Mesothelial cell of epicardium (in vitro differentiated cells): ENCODE results near the gene SLC12A3. TPM values are rescaled to one million over a fixed set of nuclear protein-coding genes. Genes with fewer than 3 reads are reported as not detected.

ENCODE experiments used
- DNase-seq, 2 experiments: peaks; one replicate each; pipeline ENCODE4 v3.0.0; 2021; ENCODE audit warnings: low spot score in 2 of 2; ENCODE audit not compliant: unreplicated experiment in 2 of 2
- H3K27ac Mint-ChIP-seq: 2 replicates; pipeline ENCODE4 v1.8.0; 2021; ENCODE audit warnings: mixed read lengths
- H3K27me3 Mint-ChIP-seq: 2 replicates; pipeline ENCODE4 v1.8.0; 2021; ENCODE audit warnings: low read depth, mixed read lengths
- H3K36me3 Mint-ChIP-seq: 2 replicates; pipeline ENCODE4 v1.8.0; 2021; ENCODE audit warnings: mixed read lengths
- H3K4me1 Mint-ChIP-seq: 2 replicates; pipeline ENCODE4 v1.8.0; 2021; ENCODE audit warnings: mixed read lengths
- H3K4me3 Mint-ChIP-seq: 2 replicates; pipeline ENCODE4 v1.8.0; 2021; ENCODE audit warnings: mild to moderate bottlenecking, moderate library complexity, mixed read lengths
- H3K9me3 Mint-ChIP-seq: 2 replicates; pipeline ENCODE4 v1.8.0; 2021; ENCODE audit warnings: mixed read lengths
- CTCF ChIP-seq: fragments of 200-600 bp; sonication (generic); IDR thresholded peaks from one replicate; pipeline ENCODE4 v1.5.0; 2021; ENCODE audit warnings: antibody characterized with exemption; ENCODE audit not compliant: unreplicated experiment
- total RNA-seq: library from RNA; stranded (reverse); gene quantifications from 3 replicates; pipeline ENCODE4 v1.2.1, GENCODE V29; 2021

The SLC12A3 gene
- total RNA-seq, 1 donor from 2014 or later: not detected

- no peak overlapping the region for H3K27ac Mint-ChIP-seq
- no peaks in the 10 kb centered on the region for H3K36me3 Mint-ChIP-seq
- H3K4me1 Mint-ChIP-seq: peaks cover 4% of the 10 kb centered on the region
- no peak overlapping the region for H3K4me3 Mint-ChIP-seq
- H3K27me3 Mint-ChIP-seq: no peaks in the 10 kb centered on the region
- DNase-seq: no peak
- no peak for TF ChIP-seq CTCF
- peaks cover 3% of the 10 kb centered on the region for H3K9me3 Mint-ChIP-seq
These were observed 86.1 kb downstream of the SLC12A3 start for GRCh38 chr16:56950881-56951771.

- no peak for TF ChIP-seq CTCF
- Mint-ChIP-seq H3K4me3 (no peak overlapping the region), H3K27ac (no peak overlapping the region), H3K9me3 (peaks cover 5% of the 10 kb centered on the region), H3K27me3 (no peaks in the 10 kb centered on the region), H3K4me1 (no peaks in the 10 kb centered on the region), H3K36me3 (no peaks in the 10 kb centered on the region)
- no peak for DNase-seq
These were observed 88.0 kb downstream of the SLC12A3 start for GRCh38 chr16:56953006-56953405.

DNA sequence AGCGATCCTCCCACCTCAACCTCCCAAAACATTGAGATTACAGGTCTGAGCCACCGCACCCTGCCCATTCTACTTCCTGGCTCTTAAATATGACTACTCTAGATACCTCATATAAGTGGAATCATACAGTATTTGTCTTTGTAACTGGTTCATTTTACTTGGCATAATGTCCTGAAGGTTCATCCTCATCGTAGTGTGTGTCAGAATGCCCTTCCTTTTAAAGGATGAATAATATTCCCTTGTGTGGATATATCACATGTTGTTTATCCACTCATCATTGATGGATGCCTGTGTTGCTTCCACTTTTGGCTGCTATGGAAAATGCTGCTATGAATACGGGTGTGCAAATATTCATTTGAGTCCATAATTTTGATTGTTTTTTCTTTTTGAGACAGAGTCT lies 91.1 kb downstream of the SLC12A3 start:
- no peak for DNase-seq
- Mint-ChIP-seq H3K36me3 (no peaks in the 10 kb centered on the region), H3K4me1 (peaks cover 2% of the 10 kb centered on the region), H3K27ac (no peak overlapping the region), H3K4me3 (no peak overlapping the region), H3K9me3 (peaks cover 5% of the 10 kb centered on the region), H3K27me3 (no peaks in the 10 kb centered on the region)
- TF ChIP-seq CTCF: no peak

GRCh38 chr16:56956756-56957155 lies 91.7 kb downstream of the SLC12A3 start:
- Mint-ChIP-seq H3K36me3 (no peaks in the 10 kb centered on the region), H3K4me1 (peaks cover 5% of the 10 kb centered on the region), H3K27ac (no peak overlapping the region), H3K9me3 (peaks cover 5% of the 10 kb centered on the region), H3K27me3 (no peaks in the 10 kb centered on the region), H3K4me3 (no peak overlapping the region)
- TF ChIP-seq CTCF: no peak
- DNase-seq: no peak

DNA sequence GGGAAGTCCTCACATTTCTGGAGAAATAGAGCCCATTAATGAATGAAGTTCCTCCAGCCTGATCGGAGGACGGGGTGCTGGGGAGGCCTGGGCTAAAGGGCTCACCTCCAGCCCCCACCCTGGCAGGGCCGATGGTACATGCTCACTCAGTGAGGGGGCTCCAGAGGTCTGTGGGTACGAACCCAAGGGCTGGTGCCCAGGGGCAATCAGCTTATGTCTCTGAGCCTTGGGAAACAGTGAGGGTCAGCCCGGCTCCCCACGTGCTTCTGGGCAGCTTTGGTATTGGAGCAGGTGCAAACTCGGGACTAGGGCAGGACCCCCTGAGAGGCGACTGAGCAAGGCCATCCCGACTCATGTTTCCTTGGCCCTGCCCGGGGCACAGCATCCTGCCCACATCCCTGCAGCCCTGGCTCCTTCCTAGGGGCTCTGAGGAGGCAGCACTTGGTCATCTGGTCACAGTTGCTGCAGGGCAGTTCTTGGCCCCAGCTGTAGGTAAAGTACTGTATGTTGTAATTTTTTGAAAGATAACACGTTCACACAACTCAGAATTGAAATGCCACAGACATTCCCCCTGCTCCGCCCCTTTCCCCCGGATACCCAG lies 95.8 kb downstream of the SLC12A3 start:
- H3K4me3 Mint-ChIP-seq: no peak overlapping the region
- no peaks in the 10 kb centered on the region for H3K27me3 Mint-ChIP-seq
- no peak for DNase-seq
- no peaks in the 10 kb centered on the region for H3K36me3 Mint-ChIP-seq
- H3K27ac Mint-ChIP-seq: no peak overlapping the region
- H3K9me3 Mint-ChIP-seq: peaks cover 5% of the 10 kb centered on the region
- H3K4me1 Mint-ChIP-seq: peaks cover 7% of the 10 kb centered on the region
- no peak for TF ChIP-seq CTCF
